ENCODE results near the gene MT1G. TPM values are rescaled to one million over a fixed set of nuclear protein-coding genes. Genes with fewer than 3 reads are reported as not detected.

The MT1G gene
- total RNA-seq, 1 donor from 2014 or later, result 2.8 TPM

DNA sequence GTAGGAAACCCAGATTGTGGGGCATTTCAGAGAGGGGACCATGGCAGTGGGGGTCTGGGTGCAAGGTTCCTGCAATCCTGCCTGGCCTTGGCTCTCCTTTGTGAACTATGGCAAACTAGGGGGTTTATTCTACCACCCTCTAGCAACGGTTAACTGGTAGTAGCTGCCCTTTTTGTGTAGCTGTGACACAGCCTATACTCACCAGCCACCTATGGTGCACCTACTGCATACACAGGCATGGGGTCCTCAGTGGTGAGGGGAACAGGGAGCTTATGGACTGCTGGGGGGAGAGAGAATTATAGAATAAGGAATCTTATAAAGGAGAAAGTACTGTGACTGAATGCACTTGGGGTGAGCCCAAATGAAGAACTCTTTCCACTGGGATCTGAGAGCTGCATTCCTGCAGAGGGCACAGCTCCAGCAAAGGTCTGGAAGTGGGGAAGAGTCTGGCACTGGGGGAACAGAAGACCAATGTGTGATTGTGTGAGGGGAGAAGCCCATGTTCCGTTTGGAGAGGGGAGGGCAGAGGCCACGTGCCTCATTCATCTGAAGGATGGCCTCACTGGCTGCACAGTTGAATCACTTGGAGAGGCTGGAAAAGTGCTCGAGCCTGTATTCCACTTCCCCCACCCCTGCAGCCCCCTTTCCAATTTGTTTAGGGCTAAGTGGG, 16.5 kb upstream of the MT1G start:
- TF ChIP-seq, protein P1, sequence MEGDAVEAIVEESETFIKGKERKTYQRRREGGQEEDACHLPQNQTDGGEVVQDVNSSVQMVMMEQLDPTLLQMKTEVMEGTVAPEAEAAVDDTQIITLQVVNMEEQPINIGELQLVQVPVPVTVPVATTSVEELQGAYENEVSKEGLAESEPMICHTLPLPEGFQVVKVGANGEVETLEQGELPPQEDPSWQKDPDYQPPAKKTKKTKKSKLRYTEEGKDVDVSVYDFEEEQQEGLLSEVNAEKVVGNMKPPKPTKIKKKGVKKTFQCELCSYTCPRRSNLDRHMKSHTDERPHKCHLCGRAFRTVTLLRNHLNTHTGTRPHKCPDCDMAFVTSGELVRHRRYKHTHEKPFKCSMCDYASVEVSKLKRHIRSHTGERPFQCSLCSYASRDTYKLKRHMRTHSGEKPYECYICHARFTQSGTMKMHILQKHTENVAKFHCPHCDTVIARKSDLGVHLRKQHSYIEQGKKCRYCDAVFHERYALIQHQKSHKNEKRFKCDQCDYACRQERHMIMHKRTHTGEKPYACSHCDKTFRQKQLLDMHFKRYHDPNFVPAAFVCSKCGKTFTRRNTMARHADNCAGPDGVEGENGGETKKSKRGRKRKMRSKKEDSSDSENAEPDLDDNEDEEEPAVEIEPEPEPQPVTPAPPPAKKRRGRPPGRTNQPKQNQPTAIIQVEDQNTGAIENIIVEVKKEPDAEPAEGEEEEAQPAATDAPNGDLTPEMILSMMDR (conservative IDR thresholded peaks at IDR 0.05), result no peak
- Mint-ChIP-seq H3K27ac (no peak overlapping the region), H3K4me1 (ENCODE audit: unreplicated experiment) (peaks cover 4% of the 10 kb centered on the region), H3K9me3 (peaks cover 9% of the 10 kb centered on the region), H3K4me3 (peak overlapping the region; percentile 90), H3K36me3 (peaks cover 10% of the 10 kb centered on the region), H3K27me3 (peaks cover 48% of the 10 kb centered on the region)
- DNase-seq (ENCODE audit: extremely low spot score, unreplicated experiment), result no peak

DNA sequence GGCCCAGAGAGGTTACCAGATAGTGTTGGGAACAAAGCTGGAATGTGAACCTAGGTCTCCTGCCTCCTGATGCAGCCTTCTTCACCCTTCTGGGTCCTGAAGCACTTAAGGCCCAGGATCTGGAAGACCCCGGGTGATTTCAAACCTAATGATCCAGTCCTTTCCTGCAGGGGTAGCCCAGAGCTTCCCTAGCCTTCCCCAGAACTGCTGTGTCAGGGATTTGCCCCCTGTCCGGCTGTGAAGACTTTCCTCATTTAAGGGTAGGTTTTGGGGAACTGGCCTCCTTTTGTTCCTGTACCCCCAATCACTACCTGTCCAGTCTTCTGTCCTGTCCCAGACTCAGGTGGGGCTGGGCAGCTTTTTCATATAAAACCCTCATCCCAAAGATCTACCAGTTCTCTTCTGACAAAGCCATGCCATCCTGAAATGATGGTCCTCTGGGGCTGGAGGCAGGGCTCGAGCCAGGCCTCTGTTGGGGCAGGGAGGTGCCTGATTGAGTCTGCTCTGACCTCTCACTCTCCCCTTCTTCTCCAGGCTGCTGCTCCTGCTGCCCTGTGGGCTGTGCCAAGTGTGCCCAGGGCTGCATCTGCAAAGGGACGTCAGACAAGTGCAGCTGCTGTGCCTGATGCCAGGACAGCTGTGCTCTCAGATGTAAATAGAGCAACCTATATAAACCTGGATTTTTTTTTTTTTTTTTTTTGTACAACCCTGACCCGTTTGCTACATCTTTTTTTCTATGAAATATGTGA, 15.7 kb upstream of the MT1G start:
- H3K27ac Mint-ChIP-seq, result no peak overlapping the region
- no peak for DNase-seq (ENCODE audit: extremely low spot score, unreplicated experiment)
- H3K4me3 Mint-ChIP-seq, result peak overlapping the region; percentile 90
- peaks cover 4% of the 10 kb centered on the region for H3K4me1 Mint-ChIP-seq (ENCODE audit: unreplicated experiment)
- H3K36me3 Mint-ChIP-seq, result peaks cover 10% of the 10 kb centered on the region
- peaks cover 9% of the 10 kb centered on the region for H3K9me3 Mint-ChIP-seq
- H3K27me3 Mint-ChIP-seq, result peaks cover 50% of the 10 kb centered on the region
- TF ChIP-seq, protein P1 (conservative IDR thresholded peaks at IDR 0.05), result no peak

DNA sequence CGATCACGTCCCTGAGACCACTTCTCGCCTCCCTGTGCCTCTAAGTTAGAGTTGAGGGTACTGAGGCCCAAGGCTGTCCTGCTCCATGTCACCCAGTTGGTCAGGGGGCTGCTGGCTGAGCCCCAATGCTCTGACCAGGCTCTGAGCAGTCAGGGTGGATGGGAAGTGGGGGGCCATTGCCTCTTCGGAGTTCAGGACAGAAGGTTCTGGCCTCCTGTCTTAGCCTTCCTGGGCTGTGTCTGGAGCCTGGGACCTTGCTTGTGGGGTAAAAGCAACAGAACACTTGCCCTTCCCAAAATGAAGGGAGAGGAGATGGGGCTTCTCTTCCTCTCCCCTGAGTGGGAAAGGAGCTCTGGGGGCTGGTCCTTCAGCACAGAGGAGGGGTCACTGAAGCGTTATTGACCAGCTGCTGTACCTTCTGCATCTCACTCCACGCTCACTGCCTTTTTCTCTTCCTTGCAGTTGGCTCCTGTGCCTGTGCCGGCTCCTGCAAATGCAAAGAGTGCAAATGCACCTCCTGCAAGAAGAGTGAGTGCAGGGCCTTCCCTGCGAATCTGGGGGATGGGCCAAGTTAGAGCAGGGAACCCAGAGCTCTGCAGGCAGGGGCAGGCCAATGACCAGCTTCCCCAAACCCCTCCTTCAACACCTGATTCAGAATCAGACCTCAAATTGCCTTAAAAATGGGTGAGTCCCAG, 15.0 kb upstream of the MT1G start:
- peaks cover 8% of the 10 kb centered on the region for H3K36me3 Mint-ChIP-seq
- no peak overlapping the region for H3K27ac Mint-ChIP-seq
- peak overlapping the region; percentile 90 for H3K4me3 Mint-ChIP-seq
- peaks cover 4% of the 10 kb centered on the region for H3K4me1 Mint-ChIP-seq (ENCODE audit: unreplicated experiment)
- peaks cover 50% of the 10 kb centered on the region for H3K27me3 Mint-ChIP-seq
- H3K9me3 Mint-ChIP-seq, result peaks cover 7% of the 10 kb centered on the region
- DNase-seq (ENCODE audit: extremely low spot score, unreplicated experiment), result no peak
- TF ChIP-seq, protein P1 (conservative IDR thresholded peaks at IDR 0.05), result no peak

DNA sequence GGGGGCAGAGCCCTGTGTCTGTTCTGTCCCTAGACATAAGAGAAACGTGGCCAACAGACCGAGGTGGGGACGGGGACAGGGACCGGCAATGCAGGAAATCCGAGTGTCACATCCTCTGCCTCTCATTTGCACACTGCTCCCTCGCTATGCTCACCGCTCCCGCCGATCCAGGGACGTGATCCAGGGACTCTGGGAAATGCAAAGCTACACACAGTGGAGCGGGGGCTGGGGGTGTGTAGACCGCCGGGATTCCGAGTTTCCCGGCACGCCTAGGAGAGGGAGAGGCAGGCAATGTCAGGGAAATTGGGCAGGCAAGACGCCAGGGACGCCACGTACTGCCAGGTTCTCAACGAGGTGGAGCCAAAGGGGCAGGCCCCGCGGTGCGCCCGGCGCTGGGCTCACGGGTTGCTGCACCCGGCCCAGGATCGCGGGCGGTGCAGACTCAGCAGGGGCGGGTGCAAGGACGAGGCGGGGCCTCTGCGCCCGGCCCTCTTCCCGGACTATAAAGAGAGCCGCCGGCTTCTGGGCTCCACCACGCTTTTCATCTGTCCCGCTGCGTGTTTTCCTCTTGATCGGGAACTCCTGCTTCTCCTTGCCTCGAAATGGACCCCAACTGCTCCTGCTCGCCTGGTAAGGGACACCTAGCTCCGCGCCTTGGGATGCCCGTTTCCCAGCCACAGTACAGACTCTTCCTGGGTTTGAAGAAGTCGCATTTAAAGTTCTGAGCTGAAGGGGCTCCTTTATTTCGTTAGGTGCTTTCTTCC, 14.3 kb upstream of the MT1G start, which contains the start of gene MT1X:
TSS of gene MT1X (plus strand) at position 532 of the 764 bp plus-strand sequence. CDS start at position 603, 71 bp downstream.
- peak; percentile 81 for DNase-seq (ENCODE audit: extremely low spot score, unreplicated experiment)
- peaks cover 5% of the 10 kb centered on the region for H3K36me3 Mint-ChIP-seq
- peaks cover 4% of the 10 kb centered on the region for H3K9me3 Mint-ChIP-seq
- peak within 1 kb of the TSS; percentile 82 for H3K27ac Mint-ChIP-seq
- peaks cover 4% of the 10 kb centered on the region for H3K4me1 Mint-ChIP-seq (ENCODE audit: unreplicated experiment)
- H3K4me3 Mint-ChIP-seq, result peak within 1 kb of the TSS; percentile 90
- TF ChIP-seq, protein P1 (conservative IDR thresholded peaks at IDR 0.05), result no peak
- peaks cover 55% of the 10 kb centered on the region for H3K27me3 Mint-ChIP-seq

DNA sequence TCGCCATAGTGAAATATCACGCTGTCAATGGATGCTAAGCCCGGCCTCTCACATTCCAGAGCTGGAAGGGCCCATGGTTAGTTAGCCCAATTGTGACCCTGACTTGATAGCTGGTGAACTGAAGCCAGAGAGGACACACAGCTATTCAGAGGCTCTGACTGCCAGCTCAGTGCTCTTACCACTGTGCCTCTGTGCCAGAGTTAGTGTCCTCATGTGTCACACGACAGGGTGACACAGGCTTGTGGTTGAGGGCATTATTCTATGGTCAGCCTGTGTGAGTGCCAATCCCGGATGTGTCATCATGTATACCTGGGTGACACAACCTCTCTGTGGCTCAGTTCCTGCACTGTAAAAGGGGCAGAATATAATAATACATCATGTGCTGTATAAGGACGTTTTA, 12.0 kb upstream of the MT1G start:
- no peaks in the 10 kb centered on the region for H3K36me3 Mint-ChIP-seq
- peaks cover 4% of the 10 kb centered on the region for H3K4me1 Mint-ChIP-seq (ENCODE audit: unreplicated experiment)

More for the DNA sequence above, 12.0 kb upstream of the MT1G start:
- no peak overlapping the region for H3K4me3 Mint-ChIP-seq
- H3K27me3 Mint-ChIP-seq, result peaks cover 74% of the 10 kb centered on the region
- no peak overlapping the region for H3K27ac Mint-ChIP-seq
- no peak for DNase-seq (ENCODE audit: extremely low spot score, unreplicated experiment)
- TF ChIP-seq, protein P1 (conservative IDR thresholded peaks at IDR 0.05), result no peak
- no peaks in the 10 kb centered on the region for H3K9me3 Mint-ChIP-seq

Measured in type B pancreatic cell (in vitro differentiated cells).